ENCODE results near the gene CAMK1D.

CAMK1D gene

GRCh38 chr10:12375076-12375504, 25.7 kb downstream of the CAMK1D start:
- no peak for DNase-seq (ENCODE audit: low read depth in 2 of 2)

GRCh38 chr10:12376211-12376610, 26.9 kb downstream of the CAMK1D start:
- no peak for DNase-seq (ENCODE audit: low read depth in 2 of 2)

DNA sequence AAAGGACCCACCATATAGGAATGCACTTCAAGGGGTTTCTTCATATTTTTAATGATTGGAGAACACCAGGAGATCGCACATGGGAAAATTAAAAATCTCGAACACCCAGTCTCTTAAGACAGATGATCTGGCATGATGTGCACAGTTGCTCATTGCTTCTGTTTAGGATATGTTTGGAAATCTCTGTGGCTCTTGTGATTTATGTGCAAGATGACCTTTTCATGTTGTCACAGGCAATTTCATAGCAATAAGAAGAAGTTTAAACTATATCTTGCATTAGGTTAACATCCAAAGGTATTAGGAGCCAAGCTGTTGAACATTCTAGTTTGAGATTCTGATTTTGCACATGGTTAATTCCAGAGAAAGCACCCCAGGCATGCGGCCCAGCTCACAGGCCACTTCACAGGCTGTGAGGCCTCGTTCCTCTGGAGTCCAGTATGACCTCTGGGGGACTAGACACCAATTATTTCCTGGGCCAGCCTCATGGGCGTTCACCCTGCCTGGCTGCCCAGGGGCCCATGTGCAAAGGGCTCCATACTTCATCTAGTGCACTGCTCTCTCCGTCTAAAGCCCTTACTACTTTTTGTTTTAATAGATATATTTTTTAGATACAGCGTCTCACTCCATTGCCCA, 28.4 kb downstream of the CAMK1D start:
- no peak for DNase-seq (ENCODE audit: low read depth in 2 of 2)

GRCh38 chr10:12380999-12381398, 31.7 kb downstream of the CAMK1D start:
- DNase-seq (ENCODE audit: low read depth in 2 of 2), result no peak

DNA sequence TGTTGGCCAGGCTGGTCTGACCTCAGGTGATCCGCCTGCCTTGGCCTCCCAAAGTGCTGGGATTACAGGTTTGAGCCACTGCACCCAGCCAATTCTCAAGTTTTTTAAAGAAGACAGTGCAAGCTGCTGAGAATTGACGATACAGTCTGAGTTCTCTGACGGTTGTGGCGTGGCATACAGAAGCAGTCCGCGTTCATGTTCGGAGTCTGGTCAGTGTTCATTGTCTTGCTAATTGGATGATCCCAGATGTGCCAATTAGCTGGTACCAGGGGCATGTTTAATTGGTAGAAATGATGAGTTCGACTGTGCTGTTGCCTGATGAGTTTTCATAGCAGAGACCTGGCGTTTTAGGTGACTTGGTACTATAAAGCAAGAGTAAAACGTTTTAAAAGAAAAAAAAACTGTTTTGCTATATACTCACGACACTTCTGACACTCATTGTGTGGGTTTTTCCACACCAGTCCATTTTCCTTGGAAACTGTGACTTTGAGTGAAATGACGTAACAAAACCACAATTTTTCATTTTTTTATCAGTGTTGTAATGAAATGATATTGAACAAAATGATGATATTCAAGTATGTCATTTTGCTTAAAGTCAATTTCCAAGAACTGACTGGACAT, 32.3 kb downstream of the CAMK1D start:
- no peak for DNase-seq (ENCODE audit: low read depth in 2 of 2)

DNA sequence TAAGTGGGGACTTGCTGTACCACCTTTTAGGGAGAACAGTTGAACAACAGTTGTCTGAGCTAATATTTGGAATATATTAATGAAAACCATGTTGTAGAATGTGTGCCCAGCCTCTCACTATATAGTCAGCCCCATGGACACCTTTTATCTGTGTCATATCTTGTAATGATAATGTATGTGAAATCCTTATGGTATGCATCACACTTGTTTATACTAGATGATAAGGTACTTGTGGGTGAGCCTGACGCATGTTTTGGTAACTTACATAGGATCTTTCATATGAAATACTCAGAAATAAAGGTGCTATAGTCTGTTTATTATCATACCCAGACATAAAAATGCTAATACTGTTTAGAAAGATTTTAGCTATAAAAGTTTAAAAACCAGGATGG, 32.8 kb downstream of the CAMK1D start:
- no peak for DNase-seq (ENCODE audit: low read depth in 2 of 2)

- no peak for DNase-seq (ENCODE audit: low read depth in 2 of 2)
Measured at GRCh38 chr10:12382956-12383531, 33.7 kb downstream of the CAMK1D start.

DNA sequence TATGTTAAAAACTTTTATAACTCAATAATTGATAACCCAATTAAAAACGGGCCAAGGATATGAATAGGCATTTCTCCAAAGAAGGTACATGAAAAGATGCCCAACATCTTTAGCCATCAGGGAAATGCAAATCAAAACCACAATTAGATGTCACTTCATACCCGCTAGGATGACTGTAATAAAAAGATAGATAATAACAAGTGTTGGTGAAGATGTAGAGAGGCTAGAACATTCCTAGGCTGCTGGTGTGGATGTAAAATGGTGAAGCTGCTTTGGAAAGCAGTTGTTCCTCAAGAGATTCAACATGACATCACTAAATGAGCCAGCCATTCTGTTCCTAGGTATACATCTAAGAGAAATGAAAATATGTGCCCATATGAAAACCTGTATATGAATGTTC, 35.6 kb downstream of the CAMK1D start:
- no peak for DNase-seq (ENCODE audit: low read depth in 2 of 2)

- DNase-seq (ENCODE audit: low read depth in 2 of 2), result no peak
Measured at GRCh38 chr10:12387561-12388210, 38.3 kb downstream of the CAMK1D start.

DNA sequence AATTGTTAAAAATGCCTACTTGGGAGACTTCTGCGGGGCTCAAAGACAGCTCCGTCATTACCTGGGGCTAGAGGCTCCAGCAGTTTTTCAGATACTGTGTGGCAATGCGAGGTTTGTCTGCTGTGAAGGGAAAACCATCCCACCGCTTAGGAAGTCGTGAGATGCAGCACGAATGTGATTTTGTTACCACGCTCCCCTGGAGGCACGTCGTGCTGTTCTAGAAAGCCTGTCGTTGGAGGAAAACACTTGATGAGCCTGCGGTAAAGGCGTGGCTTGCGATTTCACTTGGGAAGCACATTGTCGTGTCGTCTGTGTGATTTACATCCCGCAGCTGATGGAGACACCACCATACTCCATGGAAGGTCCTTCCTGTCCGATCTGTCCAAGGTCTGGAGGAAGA, 39.3 kb downstream of the CAMK1D start:
- no peak for DNase-seq (ENCODE audit: low read depth in 2 of 2)

DNA sequence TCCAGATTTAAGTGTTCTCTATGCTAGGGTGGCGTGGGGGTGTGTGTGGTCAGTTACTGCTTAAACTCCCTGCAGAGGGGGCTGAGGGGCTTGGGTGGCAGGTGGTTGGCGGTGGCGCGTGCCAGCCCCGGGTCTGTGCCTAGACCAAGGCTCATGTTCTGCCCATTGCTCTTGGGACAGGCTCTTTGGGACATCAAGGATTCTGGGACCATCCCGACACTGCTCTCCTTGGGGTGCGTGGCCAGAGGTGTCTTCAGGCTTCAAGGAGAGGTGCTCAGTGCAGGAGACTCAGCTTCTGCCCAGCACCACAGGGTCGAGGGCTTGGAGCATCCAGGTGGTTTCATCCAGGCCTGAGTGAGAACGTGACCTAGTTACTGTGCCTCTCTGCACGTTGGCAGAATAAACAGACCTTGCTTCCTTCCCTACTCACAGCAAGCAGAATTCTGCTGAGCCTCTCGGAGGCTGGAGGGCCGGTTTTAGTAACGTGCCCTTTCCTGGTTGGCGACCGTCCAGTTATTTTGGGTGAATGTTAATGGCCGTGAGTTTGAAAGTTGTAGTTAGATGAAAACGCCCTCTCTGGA, 39.9 kb downstream of the CAMK1D start:
- DNase-seq (ENCODE audit: low read depth in 2 of 2), result no peak

DNA sequence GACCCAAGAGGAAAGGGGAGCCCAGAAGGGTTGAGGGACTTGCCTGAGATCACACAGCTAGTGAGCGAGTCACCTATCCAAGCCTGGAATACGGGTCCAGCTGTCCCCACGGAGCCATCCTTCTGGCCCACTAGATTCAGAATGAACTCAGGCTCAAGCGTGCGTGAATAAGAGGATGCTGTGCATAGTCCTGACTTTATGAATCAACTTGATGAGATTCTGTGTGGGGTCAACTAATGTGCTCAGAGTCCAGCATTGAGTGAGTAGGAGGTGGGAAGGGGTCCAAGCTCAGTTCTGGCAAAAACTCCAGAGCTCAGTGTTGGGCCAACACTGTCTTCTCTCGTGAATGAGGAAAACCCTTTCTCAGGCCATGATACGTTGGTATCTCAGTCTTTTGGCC, 41.4 kb downstream of the CAMK1D start:
- DNase-seq (ENCODE audit: low read depth in 2 of 2), result no peak

- DNase-seq (ENCODE audit: low read depth in 2 of 2), result no peak
Measured at GRCh38 chr10:12391206-12391605, 41.9 kb downstream of the CAMK1D start.

- DNase-seq (ENCODE audit: low read depth in 2 of 2), result no peak
Measured at GRCh38 chr10:12393831-12394230, 44.5 kb downstream of the CAMK1D start.

- no peak for DNase-seq (ENCODE audit: low read depth in 2 of 2)
Measured at GRCh38 chr10:12394241-12395033, 45.1 kb downstream of the CAMK1D start.

DNA sequence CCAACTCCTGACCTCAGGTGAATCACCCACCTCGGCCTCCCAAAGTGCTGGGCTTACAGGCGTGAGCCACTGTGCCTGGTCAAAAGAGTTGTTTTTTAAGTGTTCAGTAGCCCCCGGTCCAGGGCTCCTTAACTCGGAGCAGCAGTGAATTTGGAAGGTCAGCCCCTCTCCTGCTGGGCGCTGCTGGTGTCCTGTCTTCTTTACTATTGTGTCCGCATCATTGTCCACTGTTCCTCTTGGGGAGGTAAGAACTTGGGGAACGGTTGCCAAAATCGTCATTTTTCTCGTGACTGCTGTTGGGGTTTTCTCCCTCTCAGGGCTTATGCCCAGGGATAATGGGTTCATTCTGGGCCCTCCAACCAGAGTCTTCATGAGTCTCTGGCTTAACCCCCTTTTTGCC, 46.7 kb downstream of the CAMK1D start:
- DNase-seq (ENCODE audit: low read depth in 2 of 2), result no peak

DNA sequence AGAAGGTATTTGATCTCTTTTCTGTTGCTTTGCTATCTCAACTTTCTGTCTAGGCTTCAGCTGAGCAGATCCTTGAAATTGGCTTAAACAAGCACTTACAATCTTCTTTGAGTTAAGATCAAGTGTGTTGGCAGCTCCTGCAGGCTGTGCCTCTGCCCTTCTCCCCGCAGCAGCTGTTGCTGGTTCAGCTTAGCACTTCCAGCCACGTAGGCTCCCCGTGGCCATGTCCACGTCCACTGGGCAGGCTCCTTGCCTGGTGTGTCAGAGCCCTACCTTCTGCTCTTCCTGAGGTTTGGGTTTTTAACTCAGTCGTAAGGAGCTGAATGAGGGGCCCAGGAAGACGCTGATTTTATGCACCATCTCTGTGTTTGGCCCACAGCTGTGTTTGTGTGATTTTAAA, 47.2 kb downstream of the CAMK1D start:
- DNase-seq (ENCODE audit: low read depth in 2 of 2), result no peak

DNA sequence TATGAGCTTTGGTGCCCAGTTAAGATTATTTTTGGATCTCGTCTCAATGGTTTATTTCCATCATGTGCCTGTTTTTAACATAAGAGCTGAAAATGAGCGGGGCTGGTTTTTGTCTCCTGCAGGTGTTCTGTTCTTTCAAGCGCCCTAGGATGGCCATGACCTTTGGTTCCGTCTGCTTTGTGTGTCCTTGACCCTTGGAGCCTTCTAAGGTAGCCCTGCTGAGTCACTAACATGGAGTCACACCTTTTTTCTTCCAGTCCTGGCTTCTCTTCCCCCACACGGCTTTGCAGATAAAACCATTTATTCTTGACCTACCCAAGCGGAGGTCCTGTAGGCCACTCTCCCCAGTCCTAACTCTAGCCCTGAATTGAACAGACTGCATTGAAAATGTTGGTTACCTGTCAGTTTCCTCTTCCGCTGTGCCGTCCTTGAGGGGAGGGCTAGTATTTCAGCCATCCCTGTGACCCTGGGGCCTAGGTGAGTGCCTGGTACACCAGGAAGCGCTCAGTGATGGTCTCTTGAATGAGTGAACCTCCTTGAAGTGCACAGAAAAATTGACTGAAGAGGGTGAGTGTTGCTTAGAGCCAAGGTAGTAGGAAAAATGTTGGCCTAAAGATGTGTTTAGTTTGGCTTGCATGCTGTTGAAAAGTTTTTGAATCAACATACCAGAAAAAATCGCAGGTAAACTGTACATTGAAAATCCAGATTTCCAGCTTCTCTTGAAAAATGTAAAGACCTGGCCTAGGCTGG, 48.0 kb downstream of the CAMK1D start:
- DNase-seq (ENCODE audit: low read depth in 2 of 2), result no peak

GRCh38 chr10:12397941-12398340, 48.6 kb downstream of the CAMK1D start:
- DNase-seq (ENCODE audit: low read depth in 2 of 2), result no peak

- no peak for DNase-seq (ENCODE audit: low read depth in 2 of 2)
Measured at GRCh38 chr10:12400266-12400931, 51.1 kb downstream of the CAMK1D start.

- DNase-seq (ENCODE audit: low read depth in 2 of 2), result no peak
Measured at GRCh38 chr10:12401466-12401865, 52.1 kb downstream of the CAMK1D start.
